ENCODE measurements around the gene TCF23. TPM values are rescaled to one million over a fixed set of nuclear protein-coding genes. Genes with fewer than 3 reads are reported as not detected.

TCF23 gene
- total RNA-seq, 1 donor from 2014 or later: 0.16 TPM

GRCh38 chr2:27126252-27126710, 22.5 kb upstream of the TCF23 start:
- intact Hi-C loops (cut with DNase I): no loop called here
- DNase-seq (ENCODE audit: missing footprints) (no peak), ATAC-seq (peak; percentile 23)

- intact Hi-C loops (cut with DNase I): no loop called here
- ATAC-seq (no peak), DNase-seq (ENCODE audit: missing footprints) (no peak)
Measured at GRCh38 chr2:27127883-27128667, 20.7 kb upstream of the TCF23 start.

GRCh38 chr2:27128668-27129571, 19.9 kb upstream of the TCF23 start:
- ATAC-seq: no peak
- intact Hi-C loops (cut with DNase I): no loop called here
- no peak for DNase-seq (ENCODE audit: missing footprints)

GRCh38 chr2:27130396-27130795, 18.4 kb upstream of the TCF23 start:
- DNase-seq (ENCODE audit: missing footprints) (no peak), ATAC-seq (no peak)
- intact Hi-C loops (cut with DNase I): no loop called here

- ATAC-seq: no peak
- intact Hi-C loops (cut with DNase I): no loop called here
- no peak for DNase-seq (ENCODE audit: missing footprints)
Measured at GRCh38 chr2:27131429-27131828, 17.4 kb upstream of the TCF23 start.

GRCh38 chr2:27133195-27133875, 15.5 kb upstream of the TCF23 start:
- peak; percentile 70 for DNase-seq (ENCODE audit: missing footprints)
- ATAC-seq: no peak
- intact Hi-C loops (cut with DNase I): no loop called here

- DNase-seq (ENCODE audit: missing footprints): peak; percentile 99
- peak; percentile 96 for ATAC-seq
- intact Hi-C loops (cut with DNase I): no loop called here
Measured at GRCh38 chr2:27133905-27134780, 14.7 kb upstream of the TCF23 start, which contains the start of gene PREB. TSS of gene PREB (minus strand) at chr2:27134636. CDS start at chr2:27134421, 215 bp downstream.

GRCh38 chr2:27134781-27135477, 13.9 kb upstream of the TCF23 start:
- DNase-seq (ENCODE audit: missing footprints) (no peak), ATAC-seq (no peak)
- intact Hi-C loops (cut with DNase I): no loop called here

GRCh38 chr2:27135478-27135955, 13.3 kb upstream of the TCF23 start:
- intact Hi-C loops (cut with DNase I): no loop called here
- ATAC-seq (no peak), DNase-seq (ENCODE audit: missing footprints) (no peak)

GRCh38 chr2:27136751-27137150, 12.1 kb upstream of the TCF23 start:
- ATAC-seq (no peak), DNase-seq (ENCODE audit: missing footprints) (no peak)
- intact Hi-C loops (cut with DNase I): no loop called here

- no peak for ATAC-seq
- intact Hi-C loops (cut with DNase I): no loop called here
- no peak for DNase-seq (ENCODE audit: missing footprints)
Measured at GRCh38 chr2:27137322-27137935, 11.4 kb upstream of the TCF23 start.

- DNase-seq (ENCODE audit: missing footprints) (no peak), ATAC-seq (no peak)
- intact Hi-C loops (cut with DNase I): no loop called here
Measured at GRCh38 chr2:27138111-27138510, 10.7 kb upstream of the TCF23 start.

GRCh38 chr2:27139310-27139709, 9.5 kb upstream of the TCF23 start, which contains the start of gene PRR30:
TSS of gene PRR30 (minus strand) at chr2:27139410. CDS start at chr2:27138329, 1,081 bp downstream.
- ATAC-seq: no peak
- no peak for DNase-seq (ENCODE audit: missing footprints)
- intact Hi-C loops (cut with DNase I): no loop called here

GRCh38 chr2:27143285-27143684, 5.5 kb upstream of the TCF23 start:
- ATAC-seq: no peak
- intact Hi-C loops (cut with DNase I): no loop called here
- DNase-seq (ENCODE audit: missing footprints): no peak

- no peak for DNase-seq (ENCODE audit: missing footprints)
- no peak for ATAC-seq
- intact Hi-C loops (cut with DNase I): no loop called here
Measured at GRCh38 chr2:27145682-27146081, 3.1 kb upstream of the TCF23 start.

GRCh38 chr2:27147935-27148334, 869 bp upstream of the TCF23 start:
- no peak for DNase-seq (ENCODE audit: missing footprints)
- intact Hi-C loops (cut with DNase I): no loop called here
- ATAC-seq: no peak

All from Right ventricle myocardium inferior (tissue), 1 donor.